HG02763 (cell line): Measurements from ENCODE around the gene INSM1.

Source experiments
- ATAC-seq: cut with Tn5 transposase; IDR thresholded peaks from one replicate; pipeline ENCODE4 v1.9.1; 2021; ENCODE audit warnings: mild to moderate bottlenecking, moderate library complexity; ENCODE audit not compliant: unreplicated experiment

INSM1 gene

GRCh38 chr20:20417876-20418676, 50.2 kb downstream of the INSM1 start:
- no peak for ATAC-seq
